HEK293T (cell line): ENCODE data around the gene SNX8.

Experiments used
- HDGF ChIP-seq: fragments of 450-650 bp; IDR thresholded peaks from 2 replicates; pipeline ENCODE4 v1.6.1; 2017; ENCODE audit warnings: antibody characterized with exemption, borderline replicate concordance
- SP1 ChIP-seq: fragments of 450-650 bp; IDR thresholded peaks from 2 replicates; pipeline ENCODE4 v1.6.1; 2017
- SUZ12 ChIP-seq: fragments of 450-650 bp; IDR thresholded peaks from 2 replicates; pipeline ENCODE4 v1.6.1; 2016; ENCODE audit warnings: mild to moderate bottlenecking

DNA sequence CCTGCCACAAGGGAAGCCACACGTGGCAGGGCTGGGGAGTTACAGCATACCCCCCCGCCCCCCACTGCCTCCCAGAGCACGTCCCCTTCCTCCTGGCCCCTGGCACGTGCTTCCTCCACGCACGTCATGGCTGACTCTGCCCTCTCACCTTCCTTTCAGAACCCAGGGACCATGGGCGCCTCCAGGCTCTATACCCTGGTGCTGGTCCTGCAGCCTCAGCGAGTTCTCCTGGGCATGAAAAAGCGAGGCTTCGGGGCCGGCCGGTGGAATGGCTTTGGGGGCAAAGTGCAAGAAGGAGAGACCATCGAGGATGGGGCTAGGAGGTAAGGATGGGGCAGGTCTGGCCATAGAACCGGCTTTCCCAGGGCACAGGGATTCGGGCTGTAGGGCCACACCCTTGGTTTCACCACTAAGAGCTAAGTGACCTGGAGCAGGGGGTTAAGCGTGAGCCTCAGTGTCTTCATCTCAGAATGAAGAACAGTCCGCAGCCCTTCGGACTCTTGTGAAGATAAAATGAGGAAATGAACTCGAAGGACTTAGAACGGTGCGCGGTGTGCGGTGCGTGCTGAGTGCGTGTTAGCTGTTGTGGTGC is 69.7 kb downstream of the SNX8 start:
- no peak for TF ChIP-seq SUZ12
- no peak for TF ChIP-seq SP1
- no peak for TF ChIP-seq HDGF
